Muscle layer of duodenum (tissue), 2 donors: ENCODE measurements around the gene TAS2R9.
"Not testable (repeated sequence)": the region's sequence is repeated elsewhere in the genome, so short reads cannot be mapped to it uniquely, and the experiment has no call there.

Source experiments
- H3K27ac ChIP-seq: one replicate; pipeline ENCODE4 v1.7.0; 2013; ENCODE audit warnings: mild to moderate bottlenecking, low read length
- H3K27me3 ChIP-seq: one replicate; pipeline ENCODE4 v1.7.0; 2013; ENCODE audit warnings: low read depth, mild to moderate bottlenecking, control low read depth, low read length
- H3K36me3 ChIP-seq, 2 donors: one replicate each; pipeline ENCODE4 v1.7.0; 2013; ENCODE audit warnings: low read length in 2 of 2, control low read depth in 1 of 2, mild to moderate bottlenecking in 1 of 2; ENCODE audit not compliant: insufficient read depth in 2 of 2, control insufficient read depth in 1 of 2
- H3K4me1 ChIP-seq, 2 donors: one replicate each; pipeline ENCODE4 v1.7.0; 2013; ENCODE audit warnings: low read length in 2 of 2, mild to moderate bottlenecking in 2 of 2, control low read depth in 1 of 2, moderate library complexity in 1 of 2; ENCODE audit not compliant: insufficient read depth in 2 of 2, control insufficient read depth in 1 of 2
- H3K4me3 ChIP-seq, 2 donors: one replicate each; pipeline ENCODE4 v1.7.0; 2013; ENCODE audit warnings: low read length in 2 of 2, low read depth in 1 of 2, mild to moderate bottlenecking in 1 of 2
- H3K9me3 ChIP-seq, 2 donors: one replicate each; pipeline ENCODE4 v1.7.0; 2013; ENCODE audit warnings: low read length in 2 of 2, control low read depth in 1 of 2, mild to moderate bottlenecking in 1 of 2; ENCODE audit not compliant: control insufficient read depth in 1 of 2
- donor health status: healthy.

Gene TAS2R9

GRCh38 chr12:10811883-10812536 is 2.0 kb upstream of the TAS2R9 start:
- Histone ChIP-seq H3K4me1 (no peaks in the 10 kb centered on the region), H3K4me3 (no peak overlapping the region), H3K27me3 (no peaks in the 10 kb centered on the region), H3K36me3 (no peaks in the 10 kb centered on the region), H3K9me3 (no peaks in the 10 kb centered on the region), H3K27ac (no peak overlapping the region)

GRCh38 chr12:10807186-10807585 is 2.8 kb downstream of the TAS2R9 start, which contains the start of gene TAS2R8:
TSS of gene TAS2R8 (minus strand) at chr12:10807286. CDS start at chr12:10806980, 306 bp downstream.
- no peak within 1 kb of the TSS for H3K4me3 ChIP-seq
- H3K27ac ChIP-seq = no peak within 1 kb of the TSS
- H3K9me3 ChIP-seq = no peaks in the 10 kb centered on the region
- no peaks in the 10 kb centered on the region for H3K4me1 ChIP-seq
- H3K36me3 ChIP-seq = no peaks in the 10 kb centered on the region
- no peaks in the 10 kb centered on the region for H3K27me3 ChIP-seq

- no peaks in the 10 kb centered on the region for H3K27me3 ChIP-seq
- H3K27ac ChIP-seq = no peak within 1 kb of the TSS
- no peaks in the 10 kb centered on the region for H3K4me1 ChIP-seq
- no peaks in the 10 kb centered on the region for H3K9me3 ChIP-seq
- no peaks in the 10 kb centered on the region for H3K36me3 ChIP-seq
- H3K4me3 ChIP-seq = no peak within 1 kb of the TSS
Measured at GRCh38 chr12:10802587-10802986, 7.4 kb downstream of the TAS2R9 start, which contains the start of gene TAS2R7. TSS of gene TAS2R7 (minus strand) at chr12:10802627. CDS start at chr12:10802570, 57 bp downstream.

GRCh38 chr12:10801741-10802140 is 8.2 kb downstream of the TAS2R9 start:
- H3K4me3 ChIP-seq = no peak overlapping the region
- no peak overlapping the region for H3K27ac ChIP-seq
- H3K36me3 ChIP-seq = no peaks in the 10 kb centered on the region
- H3K4me1 ChIP-seq = no peaks in the 10 kb centered on the region
- H3K27me3 ChIP-seq = no peaks in the 10 kb centered on the region
- no peaks in the 10 kb centered on the region for H3K9me3 ChIP-seq

- Histone ChIP-seq H3K27ac (no peak overlapping the region), H3K9me3 (no peaks in the 10 kb centered on the region), H3K4me1 (no peaks in the 10 kb centered on the region), H3K27me3 (no peaks in the 10 kb centered on the region), H3K4me3 (no peak overlapping the region), H3K36me3 (no peaks in the 10 kb centered on the region)
Measured at GRCh38 chr12:10794222-10794621, 15.7 kb downstream of the TAS2R9 start.

DNA sequence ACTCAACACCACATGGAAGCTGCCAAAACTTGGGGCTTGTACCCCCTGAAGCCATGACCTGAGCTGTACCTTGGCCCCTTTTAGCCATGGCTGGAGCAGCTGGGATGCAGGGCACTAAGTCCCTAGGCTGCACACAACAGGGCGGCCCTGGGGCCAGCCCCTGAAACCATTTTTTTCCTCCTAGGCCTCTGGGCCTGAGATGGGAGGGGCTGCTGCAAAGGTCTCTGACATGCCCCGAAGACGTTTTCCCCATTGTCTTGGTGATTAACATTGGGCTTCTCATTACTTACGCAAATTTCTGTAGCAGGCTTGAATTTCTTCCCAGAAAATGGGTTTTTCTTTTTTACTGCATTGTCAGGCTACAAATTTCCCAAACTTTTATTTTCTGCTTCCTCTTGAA is 18.2 kb downstream of the TAS2R9 start:
- not testable (repeated sequence) for H3K36me3 ChIP-seq, H3K4me1 ChIP-seq, H3K27me3 ChIP-seq, H3K4me3 ChIP-seq, H3K9me3 ChIP-seq, H3K27ac ChIP-seq

- H3K9me3 ChIP-seq = no peaks in the 10 kb centered on the region
- no peaks in the 10 kb centered on the region for H3K27me3 ChIP-seq
- no peaks in the 10 kb centered on the region for H3K36me3 ChIP-seq
- H3K4me3 ChIP-seq = no peak overlapping the region
- no peaks in the 10 kb centered on the region for H3K4me1 ChIP-seq
- H3K27ac ChIP-seq = no peak overlapping the region
Measured at GRCh38 chr12:10783252-10783651, 26.7 kb downstream of the TAS2R9 start.

DNA sequence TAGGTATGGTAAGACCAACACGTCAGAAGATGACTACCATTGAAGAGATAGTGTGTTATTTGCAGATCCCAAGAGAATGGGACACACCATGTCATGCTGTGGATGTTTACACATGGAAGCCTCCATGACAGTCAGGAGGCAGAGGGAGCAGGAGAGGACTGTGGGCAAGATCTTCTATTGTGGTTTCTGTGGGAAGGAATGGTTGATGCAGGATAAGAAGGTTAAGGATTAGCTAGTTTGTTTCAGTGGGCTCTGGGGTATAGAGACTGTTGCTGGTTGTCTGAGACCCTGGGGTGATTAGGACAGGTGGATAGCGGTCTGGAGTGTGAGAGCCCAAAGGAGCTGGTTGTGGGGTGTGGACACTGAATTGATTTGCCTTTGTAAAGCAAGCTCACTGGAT is 30.9 kb downstream of the TAS2R9 start:
- Histone ChIP-seq H3K4me1 (no peaks in the 10 kb centered on the region), H3K27me3 (no peaks in the 10 kb centered on the region), H3K4me3 (no peak overlapping the region), H3K36me3 (no peaks in the 10 kb centered on the region), H3K27ac (no peak overlapping the region), H3K9me3 (no peaks in the 10 kb centered on the region)

DNA sequence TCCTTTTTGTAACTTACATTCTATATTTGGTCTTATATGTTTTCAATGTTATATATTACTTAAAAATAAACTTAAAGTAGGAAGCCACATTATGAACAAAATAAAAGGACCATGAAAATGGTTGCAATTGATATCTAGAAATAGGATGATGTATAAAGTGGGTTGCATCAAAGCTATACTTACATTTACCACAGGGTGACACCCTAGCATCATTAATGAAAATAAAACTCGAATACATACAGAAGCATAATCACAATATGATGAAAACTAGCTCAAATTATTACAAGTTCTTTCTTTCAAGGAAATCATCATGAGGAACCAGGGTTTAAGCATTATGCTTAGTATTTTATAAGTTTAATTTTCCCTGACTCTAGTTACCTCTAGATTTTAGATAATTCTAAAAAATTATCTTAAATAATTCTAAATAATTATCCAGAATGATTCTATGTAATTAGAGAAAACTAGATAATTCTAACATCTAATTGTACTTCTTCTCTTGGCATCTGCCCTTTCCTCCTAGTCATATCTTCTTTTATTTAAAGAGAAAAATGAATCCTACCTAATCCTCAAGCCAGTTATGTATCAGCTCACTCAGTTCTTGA is 38.7 kb downstream of the TAS2R9 start:
- Histone ChIP-seq H3K4me1 (no peaks in the 10 kb centered on the region), H3K9me3 (no peaks in the 10 kb centered on the region), H3K27me3 (no peaks in the 10 kb centered on the region), H3K4me3 (no peak overlapping the region), H3K27ac (no peak overlapping the region), H3K36me3 (no peaks in the 10 kb centered on the region)

- Histone ChIP-seq H3K4me1 (no peaks in the 10 kb centered on the region), H3K9me3 (peaks cover 0 to 7% of the 10 kb centered on the region in 2 donors), H3K36me3 (no peaks in the 10 kb centered on the region), H3K27me3 (no peaks in the 10 kb centered on the region), H3K4me3 (no peak overlapping the region), H3K27ac (no peak overlapping the region)
Measured at GRCh38 chr12:10759657-10760056, 50.3 kb downstream of the TAS2R9 start.
